Measurements from ENCODE around the gene ZNF425. TPM values are rescaled to one million over a fixed set of nuclear protein-coding genes. Genes with fewer than 3 reads are reported as not detected.
A peak's percentile ranks its signal among the peaks of the same experiment; 100 is the strongest.
"Not testable (repeated sequence)": the region's sequence is repeated elsewhere in the genome, so short reads cannot be mapped to it uniquely, and the experiment has no call there.

The ZNF425 gene
- polyA plus RNA-seq, 1 donor, result 4.3 TPM

GRCh38 chr7:149074116-149074885 is 51.8 kb downstream of the ZNF425 start:
- Histone ChIP-seq H3K36me3 (ENCODE audit: control insufficient read depth, insufficient read depth, low read length) (peaks cover 37% of the 10 kb centered on the region), H3K27me3 (ENCODE audit: control insufficient read depth, insufficient read depth, low read length) (no peaks in the 10 kb centered on the region), H3K4me3 (ENCODE audit: low read length) (no peak overlapping the region), H3K27ac (ENCODE audit: low read length) (no peak overlapping the region), H3K4me1 (ENCODE audit: control insufficient read depth, insufficient read depth, low read length) (no peaks in the 10 kb centered on the region), H3K9me3 (ENCODE audit: control insufficient read depth, low read depth, low read length) (peaks cover 10% of the 10 kb centered on the region)
- 80% methylated on average over 1 of the region's 3 CpGs for WGBS (ENCODE audit: insufficient coverage, low lambda C conversion rate)
- DNase-seq, result no peak

- H3K27ac ChIP-seq (ENCODE audit: low read length), result no peak overlapping the region
These were observed 53.7 kb downstream of the ZNF425 start for GRCh38 chr7:149072438-149072775.

DNA sequence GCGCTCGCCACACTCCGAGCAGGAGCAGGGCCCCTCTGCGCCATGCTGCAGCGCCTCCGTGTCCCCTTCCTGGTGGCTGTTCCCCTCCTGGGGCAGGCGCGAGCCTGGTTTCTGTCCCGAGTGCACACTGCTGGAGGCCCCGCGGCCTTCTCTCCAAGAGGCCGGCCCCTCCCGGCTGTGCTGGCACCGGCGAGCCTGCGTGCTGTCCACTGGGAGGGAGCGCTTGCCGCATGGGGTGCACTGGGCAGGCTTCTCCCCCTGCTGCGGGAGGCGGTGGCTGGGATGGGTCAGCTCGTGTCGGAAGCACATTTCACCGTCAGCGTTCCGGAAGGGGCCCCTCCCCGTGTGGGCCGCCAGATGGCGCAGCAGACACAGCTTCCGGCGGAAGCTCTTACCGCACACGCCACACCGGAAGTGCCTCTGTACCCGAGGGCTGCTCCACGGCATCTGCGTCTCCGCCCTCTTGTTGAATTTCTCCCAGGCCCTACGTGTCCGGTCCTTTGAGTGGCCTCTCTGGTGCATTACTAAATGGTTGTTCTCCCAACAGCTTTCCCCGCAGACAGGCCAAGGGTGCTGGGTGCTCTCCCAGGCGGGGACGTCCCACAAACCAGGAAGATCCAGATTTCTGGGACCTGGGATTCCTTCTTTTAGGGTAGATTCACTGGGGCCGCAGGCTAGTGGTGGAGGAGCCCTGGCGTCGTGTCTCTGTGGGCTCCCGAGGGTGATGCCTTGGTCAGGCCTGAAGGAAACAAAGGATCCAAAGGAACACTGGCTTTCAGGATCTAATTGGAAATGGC is 54.3 kb downstream of the ZNF425 start:
- H3K27me3 ChIP-seq (ENCODE audit: control insufficient read depth, insufficient read depth, low read length), result no peaks in the 10 kb centered on the region
- H3K4me1 ChIP-seq (ENCODE audit: control insufficient read depth, insufficient read depth, low read length), result no peaks in the 10 kb centered on the region
- no peak overlapping the region for H3K4me3 ChIP-seq (ENCODE audit: low read length)
- no peak overlapping the region for H3K27ac ChIP-seq (ENCODE audit: low read length)
- peaks cover 37% of the 10 kb centered on the region for H3K36me3 ChIP-seq (ENCODE audit: control insufficient read depth, insufficient read depth, low read length)
- H3K9me3 ChIP-seq (ENCODE audit: control insufficient read depth, low read depth, low read length), result peaks cover 10% of the 10 kb centered on the region
- no CpG with 5 or more reads among the region's 46 CpGs for WGBS (ENCODE audit: insufficient coverage, low lambda C conversion rate)
- DNase-seq, result peak; percentile 16 to 17

More at GRCh38 chr7:149072438-149072775, 53.7 kb downstream of the ZNF425 start:
- peaks cover 10% of the 10 kb centered on the region for H3K9me3 ChIP-seq (ENCODE audit: control insufficient read depth, low read depth, low read length)
- no peaks in the 10 kb centered on the region for H3K4me1 ChIP-seq (ENCODE audit: control insufficient read depth, insufficient read depth, low read length)
- no peak overlapping the region for H3K4me3 ChIP-seq (ENCODE audit: low read length)
- WGBS (ENCODE audit: insufficient coverage, low lambda C conversion rate), result 100% methylated on average over 1 of the region's 4 CpGs
- DNase-seq, result no peak
- H3K27me3 ChIP-seq (ENCODE audit: control insufficient read depth, insufficient read depth, low read length), result no peaks in the 10 kb centered on the region
- peaks cover 37% of the 10 kb centered on the region for H3K36me3 ChIP-seq (ENCODE audit: control insufficient read depth, insufficient read depth, low read length)

GRCh38 chr7:149071182-149071635 is 54.9 kb downstream of the ZNF425 start:
- Histone ChIP-seq H3K27me3 (ENCODE audit: control insufficient read depth, insufficient read depth, low read length) (no peaks in the 10 kb centered on the region), H3K27ac (ENCODE audit: low read length) (no peak overlapping the region), H3K4me3 (ENCODE audit: low read length) (no peak overlapping the region), H3K4me1 (ENCODE audit: control insufficient read depth, insufficient read depth, low read length) (no peaks in the 10 kb centered on the region), H3K9me3 (ENCODE audit: control insufficient read depth, low read depth, low read length) (peaks cover 10% of the 10 kb centered on the region), H3K36me3 (ENCODE audit: control insufficient read depth, insufficient read depth, low read length) (peaks cover 37% of the 10 kb centered on the region)
- no CpG with 5 or more reads among the region's 29 CpGs for WGBS (ENCODE audit: insufficient coverage, low lambda C conversion rate)
- DNase-seq, result no peak

DNA sequence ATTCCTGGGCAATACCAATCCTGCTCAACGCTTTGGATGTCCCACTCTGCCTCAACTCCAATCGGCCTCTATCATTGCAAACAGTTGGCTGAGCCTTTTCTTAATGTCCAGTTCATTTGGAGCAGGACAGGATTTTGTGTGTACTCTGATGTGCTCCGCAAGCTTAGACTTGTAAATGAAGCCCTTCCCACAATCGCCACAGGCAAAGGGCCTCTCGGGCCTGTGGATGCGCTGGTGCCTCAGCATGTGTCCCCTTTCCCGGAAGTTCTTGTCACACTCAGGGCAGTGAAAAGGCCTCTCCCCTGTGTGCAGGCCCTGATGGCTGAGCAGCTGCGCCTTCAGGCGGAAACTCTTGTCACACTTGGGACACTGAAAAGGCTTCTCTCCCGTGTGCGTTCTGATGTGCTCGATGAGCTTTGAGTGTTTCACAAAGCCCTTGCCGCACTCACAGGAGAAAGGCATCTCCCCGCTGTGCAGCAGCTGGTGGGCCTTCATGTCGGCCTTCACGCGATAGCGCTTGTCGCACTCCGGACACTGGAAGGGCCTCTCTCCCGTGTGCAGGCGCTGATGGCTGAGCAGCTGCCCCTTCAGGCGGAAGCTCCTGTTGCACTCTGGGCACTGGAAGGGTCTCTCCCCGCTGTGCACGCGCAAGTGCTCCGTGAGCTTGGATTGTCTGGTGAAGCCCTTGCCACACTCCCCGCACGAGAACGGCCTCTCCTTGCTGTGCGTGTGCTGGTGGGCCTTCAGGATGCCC is 55.6 kb downstream of the ZNF425 start:
- Histone ChIP-seq H3K4me3 (ENCODE audit: low read length) (no peak overlapping the region), H3K27me3 (ENCODE audit: control insufficient read depth, insufficient read depth, low read length) (no peaks in the 10 kb centered on the region), H3K27ac (ENCODE audit: low read length) (no peak overlapping the region), H3K36me3 (ENCODE audit: control insufficient read depth, insufficient read depth, low read length) (peaks cover 37% of the 10 kb centered on the region), H3K9me3 (ENCODE audit: control insufficient read depth, low read depth, low read length) (peaks cover 10% of the 10 kb centered on the region), H3K4me1 (ENCODE audit: control insufficient read depth, insufficient read depth, low read length) (no peaks in the 10 kb centered on the region)
- DNase-seq, result no peak
- WGBS (ENCODE audit: insufficient coverage, low lambda C conversion rate), result no CpG with 5 or more reads among the region's 31 CpGs

DNA sequence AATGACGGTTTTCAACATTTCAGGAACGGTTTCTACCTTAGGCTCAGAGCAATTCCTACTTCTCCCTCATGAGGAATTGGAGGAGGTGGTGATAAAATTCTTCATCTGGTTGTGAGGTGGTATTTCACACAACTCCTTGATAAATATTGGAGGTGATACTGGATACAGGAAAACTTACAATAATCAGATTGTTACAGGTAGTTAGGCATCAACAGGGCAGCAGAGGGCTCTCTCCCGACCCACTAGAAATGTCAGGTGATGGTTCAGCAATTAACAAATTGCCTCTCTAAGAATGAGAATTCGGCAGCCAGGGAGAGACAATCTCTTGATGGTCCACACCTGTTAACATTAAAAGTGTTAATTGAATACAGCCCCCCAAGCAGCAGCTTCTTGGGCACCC is 58.3 kb downstream of the ZNF425 start:
- Histone ChIP-seq H3K4me3 (ENCODE audit: low read length) (no peak overlapping the region), H3K9me3 (ENCODE audit: control insufficient read depth, low read depth, low read length) (peaks cover 10% of the 10 kb centered on the region), H3K27me3 (ENCODE audit: control insufficient read depth, insufficient read depth, low read length) (no peaks in the 10 kb centered on the region), H3K27ac (ENCODE audit: low read length) (no peak overlapping the region), H3K4me1 (ENCODE audit: control insufficient read depth, insufficient read depth, low read length) (no peaks in the 10 kb centered on the region), H3K36me3 (ENCODE audit: control insufficient read depth, insufficient read depth, low read length) (peaks cover 32% of the 10 kb centered on the region)
- peak in 1 of 2 donors; percentile 23 for DNase-seq
- no CpG with 5 or more reads among the region's 4 CpGs for WGBS (ENCODE audit: insufficient coverage, low lambda C conversion rate)

DNA sequence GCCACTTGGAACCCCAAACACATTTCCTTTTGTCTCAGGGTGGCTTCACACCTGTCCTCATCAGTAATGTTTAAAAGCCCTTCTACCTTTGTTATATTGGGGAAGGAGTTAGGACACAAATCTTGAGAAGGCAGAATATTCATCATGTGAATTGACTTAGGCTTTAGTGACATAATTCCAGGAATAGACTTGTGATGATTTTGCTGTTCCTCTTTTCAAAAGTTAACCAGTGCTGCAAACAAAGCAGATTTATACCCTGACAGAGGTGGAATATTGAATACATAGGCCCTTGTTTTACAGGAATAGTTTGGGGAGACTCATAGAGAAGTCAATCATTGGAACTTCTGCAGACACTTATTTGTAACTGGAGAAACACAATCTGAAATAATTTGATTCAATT is 62.6 kb downstream of the ZNF425 start:
- H3K9me3 ChIP-seq (ENCODE audit: control insufficient read depth, low read depth, low read length), result no peaks in the 10 kb centered on the region
- H3K4me3 ChIP-seq (ENCODE audit: low read length), result no peak overlapping the region
- no peaks in the 10 kb centered on the region for H3K36me3 ChIP-seq (ENCODE audit: control insufficient read depth, insufficient read depth, low read length)
- DNase-seq, result no peak
- H3K27me3 ChIP-seq (ENCODE audit: control insufficient read depth, insufficient read depth, low read length), result no peaks in the 10 kb centered on the region
- H3K27ac ChIP-seq (ENCODE audit: low read length), result no peak overlapping the region
- H3K4me1 ChIP-seq (ENCODE audit: control insufficient read depth, insufficient read depth, low read length), result no peaks in the 10 kb centered on the region

GRCh38 chr7:149062217-149062899 is 63.8 kb downstream of the ZNF425 start:
- not testable (repeated sequence) for H3K4me3 ChIP-seq (ENCODE audit: low read length); H3K4me1 ChIP-seq (ENCODE audit: control insufficient read depth, insufficient read depth, low read length); H3K27me3 ChIP-seq (ENCODE audit: control insufficient read depth, insufficient read depth, low read length); H3K27ac ChIP-seq (ENCODE audit: low read length); DNase-seq; H3K9me3 ChIP-seq (ENCODE audit: control insufficient read depth, low read depth, low read length); H3K36me3 ChIP-seq (ENCODE audit: control insufficient read depth, insufficient read depth, low read length)
- WGBS (ENCODE audit: insufficient coverage, low lambda C conversion rate), result no CpG with 5 or more reads among the region's 10 CpGs

DNA sequence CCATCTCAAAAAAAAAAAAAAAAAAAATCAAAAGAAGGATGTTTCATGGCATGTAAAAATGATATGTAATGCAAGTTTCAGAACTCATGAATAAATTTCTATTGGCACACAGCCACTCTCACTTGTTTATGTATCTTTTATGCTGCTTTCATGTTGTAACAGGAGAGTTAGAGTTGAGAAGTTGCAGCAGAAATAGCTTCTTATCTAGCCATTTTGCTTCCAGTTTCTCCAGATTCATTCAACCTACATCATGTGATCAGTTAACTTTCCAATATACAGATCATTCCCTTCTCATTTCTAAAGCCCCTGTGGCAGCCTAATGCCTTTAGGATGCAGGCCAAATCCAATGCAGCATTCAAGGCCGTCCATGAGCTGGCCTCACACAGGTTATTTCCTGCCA is 66.0 kb downstream of the ZNF425 start:
- Histone ChIP-seq H3K27me3 (ENCODE audit: control insufficient read depth, insufficient read depth, low read length) (no peaks in the 10 kb centered on the region), H3K9me3 (ENCODE audit: control insufficient read depth, low read depth, low read length) (no peaks in the 10 kb centered on the region), H3K4me3 (ENCODE audit: low read length) (no peak overlapping the region), H3K27ac (ENCODE audit: low read length) (no peak overlapping the region), H3K36me3 (ENCODE audit: control insufficient read depth, insufficient read depth, low read length) (no peaks in the 10 kb centered on the region), H3K4me1 (ENCODE audit: control insufficient read depth, insufficient read depth, low read length) (no peaks in the 10 kb centered on the region)
- no CpG with 5 or more reads among the region's 1 CpG for WGBS (ENCODE audit: insufficient coverage, low lambda C conversion rate)
- DNase-seq, result no peak

- no CpG with 5 or more reads among the region's 8 CpGs for WGBS (ENCODE audit: insufficient coverage, low lambda C conversion rate)
- H3K4me1 ChIP-seq (ENCODE audit: control insufficient read depth, insufficient read depth, low read length), result no peaks in the 10 kb centered on the region
- no peak overlapping the region for H3K4me3 ChIP-seq (ENCODE audit: low read length)
These were observed 72.2 kb downstream of the ZNF425 start for GRCh38 chr7:149053885-149054284.

More at GRCh38 chr7:149053885-149054284, 72.2 kb downstream of the ZNF425 start:
- no peaks in the 10 kb centered on the region for H3K9me3 ChIP-seq (ENCODE audit: control insufficient read depth, low read depth, low read length)
- no peaks in the 10 kb centered on the region for H3K27me3 ChIP-seq (ENCODE audit: control insufficient read depth, insufficient read depth, low read length)
- H3K36me3 ChIP-seq (ENCODE audit: control insufficient read depth, insufficient read depth, low read length), result no peaks in the 10 kb centered on the region
- DNase-seq, result no peak
- H3K27ac ChIP-seq (ENCODE audit: low read length), result no peak overlapping the region

Data from large intestine (tissue), 3 donors.